Muscle of arm (tissue), 12 donors: Measurements from ENCODE around the gene PIP4K2A. TPM values are rescaled to one million over a fixed set of nuclear protein-coding genes. Genes with fewer than 3 reads are reported as not detected.
"Not testable (repeated sequence)": the region's sequence is repeated elsewhere in the genome, so short reads cannot be mapped to it uniquely, and the experiment has no call there.

Experiments used
- DNase-seq: peaks from one replicate; pipeline ENCODE4 v3.0.0-alpha.2; 2013
- polyA plus RNA-seq, 12 donors: library from polyadenylated mRNA; unstranded; fragments of 120-200 nt; gene quantifications; one replicate each; pipeline ENCODE4 v1.2.1, GENCODE V29; 2013; ENCODE audit not compliant: insufficient read length in 12 of 12

The PIP4K2A gene
- polyA plus RNA-seq, 12 donors = 15.6 to 111 (median 24.2) TPM

- DNase-seq = no peak
These were observed 6.3 kb upstream of the PIP4K2A start for GRCh38 chr10:22720667-22721066.

DNA sequence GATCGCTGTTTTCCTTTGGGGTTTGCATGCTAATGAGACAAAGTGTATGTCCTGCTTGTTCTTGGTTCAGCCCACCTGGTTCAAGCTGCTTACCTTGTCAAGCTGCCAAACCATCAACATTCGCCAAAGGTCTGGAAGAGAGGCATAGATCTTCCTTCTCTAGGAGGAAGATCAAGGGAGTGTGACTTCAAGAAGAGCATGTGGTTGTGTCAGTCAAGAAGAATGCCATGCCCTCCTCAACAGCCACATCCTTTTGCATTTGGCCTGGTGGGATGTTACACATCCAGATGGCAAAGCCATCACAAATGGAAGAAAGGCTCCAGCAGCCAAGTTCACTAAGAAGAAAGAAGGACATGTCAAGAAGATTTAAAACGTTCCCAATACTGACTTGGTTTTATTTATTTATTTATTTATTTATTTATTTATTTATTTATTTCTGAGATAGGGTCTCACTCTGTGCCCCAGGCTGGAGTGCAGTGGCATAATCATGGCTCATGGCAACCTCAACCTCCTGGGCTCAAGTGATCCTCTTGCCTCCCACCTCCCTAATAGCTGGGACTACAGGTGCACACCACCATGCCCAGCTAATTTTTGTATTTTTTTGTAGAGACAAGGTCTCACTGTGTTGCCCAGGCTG, 5.1 kb upstream of the PIP4K2A start:
- no peak for DNase-seq

GRCh38 chr10:22718659-22719058, 4.3 kb upstream of the PIP4K2A start:
- not testable (repeated sequence) for DNase-seq

DNA sequence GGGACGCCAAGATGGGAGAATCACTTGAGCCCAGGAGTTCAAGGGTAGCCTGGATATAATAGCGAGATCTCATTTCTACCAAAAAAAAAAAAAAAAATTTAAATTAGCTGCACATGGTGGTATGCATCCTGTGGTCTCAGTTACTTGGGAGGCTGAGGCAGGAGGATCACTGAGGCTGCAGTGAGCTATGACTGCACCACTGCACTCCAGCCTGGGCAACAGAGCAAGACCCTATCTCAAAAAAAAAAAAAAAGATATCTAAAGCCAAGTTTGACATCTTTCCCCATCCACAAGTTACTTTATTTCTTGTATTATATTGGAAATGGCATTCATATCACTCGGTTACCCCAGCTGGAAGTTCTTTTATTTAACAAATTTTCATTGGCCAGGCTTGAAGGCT, 3.4 kb upstream of the PIP4K2A start:
- DNase-seq = no peak

DNA sequence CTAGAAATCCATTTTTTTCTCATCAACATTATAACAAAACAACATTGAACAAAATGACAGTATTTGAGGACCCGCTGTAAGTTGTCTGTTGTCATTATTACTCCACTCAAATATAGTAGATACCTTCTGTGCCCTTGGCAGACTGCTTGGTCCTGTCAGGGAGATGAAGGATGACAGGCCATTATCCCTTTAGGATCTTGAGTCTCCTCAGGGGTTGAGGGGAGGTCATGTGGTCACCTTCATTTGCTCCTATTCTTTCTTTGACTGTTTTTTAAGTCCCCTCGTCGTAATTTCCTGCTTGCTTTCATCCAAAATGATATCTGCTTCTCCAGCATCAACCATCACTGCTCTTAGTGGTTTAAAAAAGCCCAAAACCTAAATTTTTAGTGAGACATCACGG, 2.6 kb upstream of the PIP4K2A start:
- DNase-seq = no peak

DNA sequence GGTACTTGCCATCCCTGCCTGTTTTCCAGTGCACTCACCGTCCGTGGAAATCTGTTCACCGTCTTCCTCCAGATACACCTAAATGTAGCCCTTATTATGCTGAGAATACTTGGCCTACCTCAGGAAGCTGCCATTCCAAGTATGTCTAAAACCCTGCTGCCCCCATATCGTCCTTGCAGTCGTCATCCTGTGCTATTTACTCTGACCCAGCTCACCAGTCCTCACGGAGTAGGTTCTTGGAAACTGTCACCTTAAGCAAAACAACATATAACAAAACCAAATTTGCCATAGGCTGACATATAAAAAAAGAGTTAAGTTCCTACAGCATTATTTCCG, 880 bp upstream of the PIP4K2A start:
- DNase-seq = no peak

- peak; percentile 42 for DNase-seq
These were observed 412 bp downstream of the PIP4K2A start for GRCh38 chr10:22713853-22714478.

- peak; percentile 43 for DNase-seq
These were observed 1.2 kb downstream of the PIP4K2A start for GRCh38 chr10:22712956-22713852.

- no peak for DNase-seq
These were observed 2.0 kb downstream of the PIP4K2A start for GRCh38 chr10:22712211-22712955.

- no peak for DNase-seq
These were observed 3.0 kb downstream of the PIP4K2A start for GRCh38 chr10:22711373-22711772.

GRCh38 chr10:22710139-22710745, 4.1 kb downstream of the PIP4K2A start:
- no peak for DNase-seq

DNA sequence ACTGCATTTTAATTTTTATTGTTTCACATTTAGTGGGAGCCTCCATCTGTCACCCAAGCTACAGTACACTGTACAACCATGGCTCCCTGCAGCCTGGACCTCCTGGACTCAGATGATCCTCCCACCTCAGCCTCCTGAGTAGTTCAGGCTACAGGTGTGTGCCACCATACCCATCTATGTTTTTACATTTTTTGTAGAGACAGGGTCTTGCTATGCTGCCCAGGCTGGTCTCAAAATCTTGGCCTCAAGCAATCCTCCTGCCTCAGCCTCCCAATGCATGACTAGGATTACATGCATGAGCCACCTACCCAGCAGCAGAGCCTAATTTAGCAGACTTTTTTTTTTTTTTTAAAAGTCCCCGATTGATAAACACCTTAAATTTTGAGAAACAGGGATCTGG, 5.6 kb downstream of the PIP4K2A start:
- no peak for DNase-seq

- DNase-seq = no peak
These were observed 8.9 kb downstream of the PIP4K2A start for GRCh38 chr10:22705527-22705926.

DNA sequence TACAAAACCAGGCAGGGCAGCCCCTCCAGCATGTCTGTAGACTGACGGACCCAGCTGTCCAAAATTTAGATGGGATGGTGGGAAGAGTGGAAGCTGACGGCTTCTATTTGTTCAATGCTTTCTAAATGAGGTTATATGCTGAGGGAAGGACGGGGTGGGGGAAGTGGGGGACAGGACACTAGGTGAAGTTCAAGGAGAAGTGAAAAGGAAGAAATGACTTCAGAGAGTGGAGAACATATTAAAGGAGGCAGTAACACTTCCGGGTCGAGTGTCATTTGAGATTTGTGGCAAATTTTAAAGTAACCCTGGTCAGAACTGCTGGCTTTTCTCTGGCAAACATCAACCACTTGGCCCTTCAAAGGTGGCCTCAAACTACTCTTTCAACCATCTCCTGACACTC, 9.4 kb downstream of the PIP4K2A start:
- no peak for DNase-seq

DNA sequence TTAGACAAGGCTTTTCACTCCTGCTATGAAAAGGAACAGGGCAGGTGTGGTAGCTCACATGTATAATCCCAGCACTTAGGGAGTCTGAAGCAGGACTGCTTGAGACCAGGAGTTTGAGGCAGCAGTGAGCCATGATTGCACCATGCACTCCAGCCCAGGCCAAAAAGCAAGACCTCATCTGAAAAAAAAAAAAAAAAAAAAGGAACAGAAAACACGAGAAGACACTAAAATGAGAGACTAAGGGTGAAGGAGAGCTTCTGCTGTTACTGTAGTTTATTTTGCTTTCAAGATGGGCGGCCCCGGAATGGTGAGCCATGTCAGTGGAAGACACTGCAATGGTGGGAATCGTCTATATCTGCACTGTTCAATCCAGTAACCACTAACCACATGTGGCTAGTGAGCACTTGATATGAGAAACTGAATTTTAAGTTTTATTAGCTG, 9.9 kb downstream of the PIP4K2A start:
- DNase-seq = no peak

- no peak for DNase-seq
These were observed 12.0 kb downstream of the PIP4K2A start for GRCh38 chr10:22702348-22702747.

GRCh38 chr10:22701132-22701826, 13.1 kb downstream of the PIP4K2A start:
- no peak for DNase-seq

DNA sequence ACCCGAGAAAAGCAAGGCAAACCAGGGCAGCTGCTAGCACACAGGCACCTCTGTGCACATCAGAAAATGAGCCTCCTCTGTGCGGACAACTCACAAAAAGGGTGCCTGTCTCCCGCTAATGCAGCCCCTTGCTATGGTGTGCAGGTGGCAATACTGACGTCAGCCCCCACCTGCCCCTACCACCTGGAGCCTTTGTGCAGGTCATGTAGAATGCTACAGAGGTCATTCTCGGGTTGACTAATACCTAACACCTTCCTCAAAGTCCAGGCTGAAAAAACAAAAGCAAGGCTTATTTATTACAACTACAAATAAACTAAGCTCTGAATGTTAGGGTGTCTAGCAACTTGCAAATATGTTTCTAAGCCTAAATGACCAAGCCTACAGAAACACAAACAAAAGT, 13.9 kb downstream of the PIP4K2A start:
- DNase-seq = no peak

- no peak for DNase-seq
These were observed 14.4 kb downstream of the PIP4K2A start for GRCh38 chr10:22699976-22700375.

DNA sequence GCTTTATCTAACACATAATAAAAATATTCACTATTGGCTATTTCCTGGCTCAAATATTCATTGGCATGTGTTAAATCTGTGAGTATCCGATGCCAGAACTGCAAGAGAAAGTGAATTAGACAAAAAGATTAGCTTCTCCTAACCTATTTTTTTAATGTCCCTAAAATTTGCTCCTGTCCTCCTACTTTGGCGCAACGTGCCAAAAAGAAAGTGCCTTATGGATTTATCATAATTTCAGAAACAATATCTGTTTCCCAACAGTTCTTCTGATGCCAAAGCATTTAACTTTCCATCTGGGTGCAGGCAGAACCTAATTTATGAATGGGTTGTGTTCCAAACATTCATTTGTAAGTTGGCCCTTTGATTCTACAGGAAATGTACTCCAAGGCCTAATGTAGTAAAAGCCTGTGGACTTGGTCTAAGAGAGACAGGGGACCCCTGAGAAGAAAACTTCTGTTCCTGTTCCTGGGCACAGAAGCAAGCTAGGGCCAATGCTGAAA, 15.4 kb downstream of the PIP4K2A start:
- no peak for DNase-seq

- DNase-seq = no peak
These were observed 16.6 kb downstream of the PIP4K2A start for GRCh38 chr10:22697800-22698199.
